CD1c-positive myeloid dendritic cell (primary cell): ENCODE data around the gene C2orf42.
"Not testable (repeated sequence)": the region's sequence is repeated elsewhere in the genome, so short reads cannot be mapped to it uniquely, and the experiment has no call there.

ENCODE experiments used
- DNase-seq: peaks from one replicate; pipeline ENCODE4 v3.0.0-alpha.2; 2016; ENCODE audit errors: extremely low spot score

The C2orf42 gene

DNA sequence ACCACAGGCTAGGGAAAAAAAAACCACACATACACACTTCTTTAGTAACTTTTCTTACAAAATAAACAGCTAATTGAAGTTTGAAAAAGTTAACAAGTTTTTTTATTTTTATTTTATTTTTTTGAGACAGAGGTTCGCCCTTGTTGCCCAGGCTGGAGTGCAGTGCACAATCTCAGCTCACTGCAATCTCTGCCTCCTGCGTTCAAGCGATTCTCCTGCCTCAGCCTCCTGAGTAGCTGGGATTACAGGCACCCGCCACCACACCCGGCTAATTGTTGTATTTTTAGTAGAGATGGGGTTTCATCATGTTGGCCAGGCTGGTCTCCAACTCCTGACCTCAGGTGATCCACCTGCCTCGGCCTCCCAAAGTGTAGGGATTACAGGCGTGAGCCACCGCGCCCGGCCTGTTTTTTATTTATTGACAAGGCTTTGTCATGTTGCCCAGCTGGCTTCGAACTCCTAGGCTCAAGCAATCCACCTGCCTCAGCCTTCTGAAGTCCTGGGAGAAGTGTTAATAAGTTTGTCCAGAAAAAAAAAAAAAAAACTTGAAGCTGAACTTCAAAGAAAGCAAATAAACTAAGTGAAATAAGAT, 21.1 kb downstream of the C2orf42 start:
- not testable (repeated sequence) for DNase-seq

DNA sequence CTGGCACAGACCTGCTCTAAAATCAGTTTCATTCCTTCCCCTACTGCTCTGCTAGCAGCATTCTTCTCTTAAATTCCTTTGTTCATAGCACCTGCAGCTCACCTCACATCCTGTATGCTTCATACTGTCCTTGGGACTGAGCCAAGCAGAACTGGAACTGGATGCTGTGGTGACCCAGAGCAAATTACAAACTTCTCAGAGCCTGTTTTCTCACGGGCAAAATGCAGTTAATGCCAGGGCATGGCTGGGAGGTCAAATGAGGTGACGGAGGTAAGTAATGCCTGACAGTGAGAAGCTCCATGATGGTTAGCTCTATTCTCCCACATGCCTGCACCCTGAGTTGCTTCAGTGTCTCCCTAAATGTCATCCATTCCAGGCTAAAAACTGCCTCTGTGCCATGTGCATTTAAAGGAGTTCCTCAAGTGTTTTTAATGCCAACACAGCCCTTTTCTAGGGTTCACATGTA, 29.7 kb downstream of the C2orf42 start:
- DNase-seq = no peak

DNA sequence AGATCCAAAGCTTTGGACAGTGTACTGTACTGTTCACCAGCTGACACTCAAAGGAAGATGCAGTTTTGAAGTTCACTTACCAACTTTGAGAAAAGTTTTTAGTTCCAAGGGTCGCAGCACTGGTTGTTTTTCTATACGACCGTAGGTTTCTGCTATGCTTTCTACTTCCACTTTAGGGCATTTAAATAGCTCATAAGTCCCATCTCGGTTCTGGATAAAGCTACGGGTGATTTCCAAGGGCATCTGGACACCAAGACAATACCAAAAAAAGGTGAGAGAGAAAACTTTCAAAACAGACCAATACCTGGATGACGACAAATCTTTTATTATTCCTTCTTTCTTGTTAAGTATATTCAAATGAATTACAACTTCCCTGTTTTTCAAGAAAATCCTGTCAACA, 30.3 kb downstream of the C2orf42 start:
- DNase-seq = no peak

DNA sequence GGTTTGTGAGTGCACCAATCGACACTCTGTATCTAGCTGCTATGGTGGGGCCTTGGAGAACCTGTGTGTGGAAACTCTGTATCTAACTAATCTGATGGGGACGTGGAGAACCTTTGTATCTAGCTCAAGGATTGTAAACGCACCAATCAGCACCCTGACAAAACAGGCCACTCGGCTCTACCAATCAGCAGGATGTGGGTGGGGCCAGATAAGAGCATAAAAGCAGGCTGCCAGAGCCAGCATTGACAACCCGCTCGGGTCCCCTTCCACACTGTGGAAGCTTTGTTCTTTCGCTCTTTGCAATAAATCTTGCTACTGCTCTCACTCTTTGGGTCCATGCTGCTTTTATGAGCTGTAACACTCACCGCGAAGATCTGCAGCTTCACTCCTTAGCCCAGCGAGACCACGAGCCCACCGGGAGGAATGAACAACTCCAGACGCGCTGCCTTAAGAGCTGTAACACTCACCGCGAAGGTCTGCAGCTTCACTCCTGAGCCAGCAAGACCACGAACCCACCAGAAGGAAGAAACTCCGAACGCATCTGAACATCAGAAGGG, 41.6 kb downstream of the C2orf42 start:
- not testable (repeated sequence) for DNase-seq

DNA sequence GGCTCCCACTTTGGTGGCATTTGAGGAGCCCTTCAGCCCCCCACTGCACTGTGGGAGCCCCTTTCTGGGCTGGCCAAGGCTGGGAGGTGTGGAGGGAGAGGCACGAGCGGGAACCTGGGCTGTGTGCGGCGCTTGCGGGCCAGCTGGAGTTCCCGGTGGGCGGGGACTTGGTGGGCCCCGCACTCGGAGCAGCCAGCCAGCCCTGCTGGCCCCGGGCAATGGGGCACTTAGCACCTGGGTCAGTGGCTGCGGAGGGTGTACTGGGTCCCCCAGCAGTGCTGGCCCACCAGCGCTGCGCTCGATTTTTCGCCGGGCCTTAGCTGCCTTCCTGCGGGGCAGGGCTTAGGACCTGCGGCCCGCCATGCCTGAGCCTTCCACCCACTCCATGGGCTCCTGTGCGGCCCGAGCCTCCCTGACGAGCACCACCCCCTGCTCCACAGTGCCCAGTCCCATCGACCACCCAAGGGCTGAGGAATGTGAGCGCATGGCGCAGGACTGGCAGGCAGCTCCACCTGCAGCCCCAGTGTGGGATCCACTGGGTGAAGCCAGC, 42.5 kb downstream of the C2orf42 start:
- not testable (repeated sequence) for DNase-seq

DNA sequence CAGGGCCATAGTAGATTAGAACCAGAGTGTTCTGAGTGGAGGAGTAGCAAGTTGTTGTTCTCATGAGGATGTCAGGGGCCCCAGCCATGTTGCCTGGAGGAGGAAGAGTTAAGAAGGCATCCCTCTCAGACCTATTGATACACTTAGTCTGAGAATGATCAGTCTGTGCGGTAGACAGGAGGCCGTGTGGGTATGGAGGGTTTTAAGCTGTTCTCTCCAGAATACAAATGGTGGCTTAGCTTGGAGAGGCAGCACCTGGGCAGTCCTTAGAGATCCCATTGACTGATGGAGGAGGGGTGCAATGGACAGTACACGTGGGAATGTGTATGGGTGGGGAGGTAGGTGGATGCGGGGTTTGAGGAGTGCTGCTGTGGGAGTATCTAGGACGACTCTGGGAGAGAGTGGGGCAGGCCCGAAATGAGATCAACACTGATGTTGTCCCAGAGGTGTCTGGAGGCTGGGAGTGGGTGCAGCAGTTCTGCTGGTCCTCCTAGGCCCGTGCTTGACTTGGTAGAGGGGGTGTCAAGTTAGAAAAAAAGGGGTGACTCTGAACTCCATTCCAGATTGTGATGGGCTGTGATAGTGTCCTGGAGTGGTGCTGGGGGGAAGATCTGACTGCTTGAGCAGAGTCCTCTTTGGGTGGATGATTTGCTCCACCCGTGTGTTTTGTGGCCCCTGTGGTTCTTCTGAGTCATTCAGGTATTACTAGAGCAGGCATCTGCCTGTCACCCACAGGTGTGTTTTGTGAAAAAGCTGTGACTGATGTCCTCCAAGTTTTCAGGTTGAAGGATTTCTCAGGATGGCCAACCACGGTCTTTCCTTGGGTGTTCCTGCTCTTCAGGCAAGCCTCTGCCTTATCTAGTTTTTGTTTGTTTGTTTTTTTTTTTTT, 44.7 kb downstream of the C2orf42 start:
- DNase-seq = no peak

DNA sequence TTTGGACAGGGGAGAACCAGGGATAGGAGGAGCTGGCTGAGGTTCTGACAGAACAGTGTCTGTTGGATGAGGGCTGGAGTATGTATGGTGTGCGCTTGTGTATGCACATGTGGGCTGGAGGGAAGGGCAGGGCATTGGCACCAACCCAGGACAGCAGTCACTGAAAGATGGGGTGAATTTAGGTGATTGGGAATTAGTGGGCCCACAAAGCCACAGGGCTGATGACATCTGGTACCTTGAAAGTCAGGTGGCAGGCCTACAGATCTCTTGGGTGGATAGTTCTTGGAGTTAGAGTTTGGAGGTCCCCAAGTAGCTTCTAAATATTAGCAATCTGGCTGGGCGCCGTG, 45.7 kb downstream of the C2orf42 start:
- DNase-seq = no peak

DNA sequence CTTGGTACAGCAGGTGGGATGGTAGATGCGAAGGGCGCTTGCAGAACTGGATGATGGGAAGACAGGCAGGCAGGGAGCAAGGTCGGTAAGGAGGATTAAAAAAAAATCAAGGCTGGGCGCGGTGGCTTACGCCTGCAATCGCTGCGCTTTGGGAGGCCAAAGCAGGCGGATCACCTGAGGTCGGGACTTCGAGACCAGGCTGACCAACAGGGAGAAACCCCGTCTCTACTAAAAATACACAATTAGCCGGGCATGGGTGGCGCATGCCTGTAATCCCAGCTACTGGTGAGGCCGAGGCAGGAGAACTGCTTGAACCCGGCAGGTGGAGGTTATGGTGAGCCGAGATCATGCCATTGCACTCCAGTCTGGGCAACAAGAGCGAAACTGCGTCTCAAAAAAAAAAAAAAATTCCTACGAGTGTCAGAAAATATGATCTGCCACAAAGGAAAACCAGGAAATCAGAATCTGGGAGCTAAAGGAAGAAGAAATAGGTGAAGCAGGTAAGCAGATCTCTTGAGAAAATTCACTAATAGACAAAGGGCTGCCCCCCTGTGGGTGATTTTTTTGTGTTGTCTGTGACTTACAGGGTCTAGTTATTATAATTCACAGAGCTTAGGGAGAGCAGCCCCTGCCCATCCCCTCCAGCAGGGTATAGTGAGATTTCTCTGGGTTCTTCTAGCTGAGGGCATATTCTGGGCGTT, 46.2 kb downstream of the C2orf42 start:
- DNase-seq = no peak

DNA sequence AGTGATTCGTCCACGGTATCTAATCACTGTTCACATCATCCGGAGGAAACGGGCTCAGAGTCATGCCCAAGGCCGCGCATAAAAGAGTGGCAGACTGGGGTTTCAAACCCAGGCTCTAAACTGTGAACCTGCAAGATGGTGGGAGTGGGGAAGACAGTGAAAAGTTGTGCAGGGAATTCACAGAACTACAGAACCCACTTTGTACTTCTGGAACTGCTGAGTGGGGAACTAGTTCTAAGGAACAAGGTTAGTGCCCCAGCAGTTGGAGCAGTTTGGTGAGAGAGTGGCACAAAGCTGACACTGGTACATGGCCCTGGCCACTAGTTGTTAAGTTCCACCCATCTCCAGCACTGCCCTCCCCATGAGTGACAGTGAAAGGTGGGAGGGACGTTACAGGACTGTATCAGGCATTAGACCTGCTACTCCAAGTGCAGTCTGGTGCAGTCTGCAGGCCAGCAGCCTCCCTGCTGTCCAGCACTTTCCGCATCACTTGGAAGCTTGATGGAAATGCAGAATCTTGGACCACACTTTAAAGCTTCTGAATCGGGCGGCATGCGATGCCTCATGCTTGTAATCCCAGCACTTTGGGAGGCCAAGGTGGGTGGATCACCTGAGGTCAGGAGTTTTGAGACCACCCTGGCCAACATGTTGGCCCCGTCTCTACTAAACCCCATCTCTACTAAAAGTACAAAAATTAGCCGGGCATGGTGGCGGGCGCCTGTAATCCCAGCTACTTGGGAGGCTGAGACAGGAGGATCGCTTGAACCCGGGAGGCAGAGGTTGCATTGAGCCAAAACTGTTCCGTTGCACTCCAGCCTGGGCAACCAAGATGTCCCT, 47.3 kb downstream of the C2orf42 start:
- DNase-seq = peak; percentile 64

DNA sequence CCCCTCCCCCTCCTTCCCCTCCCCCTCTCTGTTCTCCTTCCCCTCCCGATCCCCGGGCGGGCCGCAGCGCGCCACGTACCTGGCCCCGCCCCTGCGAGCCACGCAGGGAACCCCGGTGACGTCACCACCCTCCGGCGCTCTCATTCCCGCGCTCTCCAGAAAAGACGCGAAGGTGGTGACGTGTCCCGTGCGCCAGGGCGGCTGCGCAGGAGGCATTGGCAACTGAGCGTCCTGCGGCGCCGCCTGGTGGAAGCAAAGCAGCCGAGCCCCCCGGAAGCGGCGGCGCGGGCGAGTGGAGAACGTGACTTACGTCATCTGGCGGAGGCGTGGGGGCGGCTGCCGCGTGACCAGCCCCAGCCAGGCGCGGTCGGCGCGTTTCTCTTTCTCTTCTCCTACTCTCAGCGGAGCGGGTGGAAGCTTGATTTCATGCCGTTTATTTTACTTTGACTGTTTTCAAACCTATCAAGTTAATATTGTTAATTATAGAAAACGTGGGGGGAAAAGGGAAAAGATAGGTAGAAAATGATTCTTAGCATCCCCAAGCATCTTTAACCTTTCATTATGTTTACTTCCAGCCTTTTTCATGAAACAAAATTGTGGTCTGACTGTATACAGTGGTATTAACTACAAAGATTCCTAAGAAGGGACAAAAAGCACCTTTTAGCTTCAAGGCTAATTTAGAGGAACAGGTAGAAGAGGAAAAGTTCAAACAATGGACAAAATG, 48.1 kb downstream of the C2orf42 start:
- DNase-seq = peak; percentile 100

DNA sequence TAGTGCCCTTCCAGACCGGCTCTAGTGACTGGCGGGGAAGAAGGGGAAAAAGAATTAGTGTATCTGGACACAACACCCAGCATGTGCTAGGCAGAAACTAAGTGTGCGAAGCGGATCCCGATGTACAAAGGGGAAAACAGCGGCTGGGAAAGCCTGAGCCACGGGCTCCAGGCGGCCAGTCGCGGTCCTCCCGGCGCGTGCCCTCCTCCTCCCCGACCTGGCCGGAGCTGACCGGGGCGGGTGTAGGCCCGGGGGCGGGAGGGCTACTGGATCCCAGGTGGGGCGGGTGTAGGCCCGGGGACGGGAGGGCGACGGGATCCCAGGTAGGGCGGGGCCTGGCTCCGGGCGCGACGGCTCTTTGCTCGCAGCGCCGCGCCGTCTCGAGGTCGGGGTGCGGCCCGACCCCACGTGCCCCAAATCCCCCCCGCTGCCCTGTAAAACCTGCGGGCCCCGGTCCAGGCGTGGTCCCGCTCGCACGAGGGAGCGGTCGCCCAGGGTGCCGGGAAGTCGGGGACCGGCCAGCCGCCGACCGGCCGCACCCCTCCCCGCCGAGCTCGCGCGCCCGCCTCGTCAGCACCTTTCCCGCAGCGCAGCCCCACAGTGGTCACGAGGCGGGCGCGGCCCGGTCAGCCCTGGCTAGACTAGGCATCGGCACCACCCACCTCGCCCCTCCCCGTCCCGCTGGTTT, 48.8 kb downstream of the C2orf42 start:
- peak; percentile 42 for DNase-seq

DNA sequence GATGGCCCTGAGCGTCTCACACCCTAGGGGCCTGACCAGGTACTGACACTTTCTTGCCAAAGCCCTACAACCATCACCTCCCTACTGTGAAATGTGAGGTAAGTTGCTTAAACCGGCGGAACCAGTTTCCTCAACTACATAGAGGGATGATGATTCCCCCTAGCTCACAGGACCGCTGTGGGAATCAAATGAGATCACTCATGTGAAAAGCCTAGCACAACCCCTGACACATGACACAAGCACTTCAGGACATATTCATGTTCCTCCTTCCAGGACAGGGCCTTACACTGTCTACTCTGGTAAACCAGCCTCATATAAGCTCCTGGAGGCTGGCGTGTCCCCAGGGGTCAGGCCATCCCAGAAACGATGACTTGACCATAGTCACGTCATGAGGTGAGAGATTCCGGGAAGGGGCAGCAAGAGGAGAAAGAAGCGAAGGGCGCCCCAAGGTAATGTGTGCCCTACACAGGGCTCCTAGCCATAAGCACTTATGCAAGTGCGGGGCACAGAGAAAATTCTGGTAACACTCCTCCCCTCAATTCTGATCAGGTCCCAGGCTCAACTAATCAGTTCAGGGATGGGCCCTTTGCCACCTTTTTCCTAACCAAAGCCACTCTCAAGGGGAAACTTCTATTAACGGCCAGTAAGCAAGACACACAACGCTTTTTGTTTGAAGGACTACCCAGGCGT, 49.5 kb downstream of the C2orf42 start:
- DNase-seq = peak; percentile 90

DNA sequence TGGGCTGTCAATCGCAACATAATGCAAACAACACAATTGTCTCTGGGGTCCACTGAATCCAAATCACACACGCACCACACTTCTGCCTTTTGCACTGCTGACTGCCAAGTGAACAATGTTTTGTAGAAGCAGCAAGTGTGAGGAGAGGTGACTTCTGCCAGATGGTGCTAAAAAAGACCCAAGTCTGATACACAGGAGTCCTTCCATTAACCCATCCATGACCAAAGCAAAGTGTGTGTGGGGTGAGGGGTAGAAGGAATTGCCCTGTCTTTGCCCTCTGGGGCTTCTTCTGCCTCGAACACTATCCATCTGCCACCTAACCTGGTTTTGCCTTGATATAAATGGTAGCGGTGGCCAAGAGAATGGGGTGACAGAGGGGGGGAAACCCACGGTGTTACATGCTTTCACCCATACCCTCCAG, 50.0 kb downstream of the C2orf42 start:
- no peak for DNase-seq

DNA sequence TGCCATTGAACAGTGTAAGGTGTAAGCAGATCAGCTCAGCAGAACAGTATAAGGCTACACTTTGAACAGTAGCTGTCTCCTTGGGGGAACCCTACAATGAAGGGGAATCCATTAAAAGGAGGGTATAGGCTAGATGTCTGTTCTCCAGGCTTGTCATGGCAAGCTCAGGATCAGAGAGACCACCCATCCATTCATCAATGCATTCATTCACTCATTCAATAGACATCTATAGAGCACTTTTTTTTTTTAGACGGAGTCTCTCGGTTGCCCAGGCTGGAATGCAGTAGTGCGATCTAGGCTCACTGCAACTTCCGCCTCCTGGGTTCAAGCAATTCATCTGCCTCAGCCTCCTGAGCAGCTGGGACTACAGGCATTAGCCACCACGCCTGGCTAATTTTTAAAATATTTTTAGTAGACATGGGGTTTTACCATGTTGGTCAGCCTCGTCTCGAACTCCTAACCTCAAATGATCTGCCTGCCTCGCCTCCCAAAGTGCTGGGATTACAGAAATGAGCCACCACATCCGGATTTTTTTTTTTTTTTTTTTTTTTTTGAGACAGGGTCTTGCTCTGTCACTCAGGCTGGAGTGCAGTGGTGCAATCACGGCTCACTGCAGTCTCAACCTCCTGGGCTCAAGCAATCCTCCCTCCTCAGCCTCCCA, 56.4 kb downstream of the C2orf42 start:
- not testable (repeated sequence) for DNase-seq

DNA sequence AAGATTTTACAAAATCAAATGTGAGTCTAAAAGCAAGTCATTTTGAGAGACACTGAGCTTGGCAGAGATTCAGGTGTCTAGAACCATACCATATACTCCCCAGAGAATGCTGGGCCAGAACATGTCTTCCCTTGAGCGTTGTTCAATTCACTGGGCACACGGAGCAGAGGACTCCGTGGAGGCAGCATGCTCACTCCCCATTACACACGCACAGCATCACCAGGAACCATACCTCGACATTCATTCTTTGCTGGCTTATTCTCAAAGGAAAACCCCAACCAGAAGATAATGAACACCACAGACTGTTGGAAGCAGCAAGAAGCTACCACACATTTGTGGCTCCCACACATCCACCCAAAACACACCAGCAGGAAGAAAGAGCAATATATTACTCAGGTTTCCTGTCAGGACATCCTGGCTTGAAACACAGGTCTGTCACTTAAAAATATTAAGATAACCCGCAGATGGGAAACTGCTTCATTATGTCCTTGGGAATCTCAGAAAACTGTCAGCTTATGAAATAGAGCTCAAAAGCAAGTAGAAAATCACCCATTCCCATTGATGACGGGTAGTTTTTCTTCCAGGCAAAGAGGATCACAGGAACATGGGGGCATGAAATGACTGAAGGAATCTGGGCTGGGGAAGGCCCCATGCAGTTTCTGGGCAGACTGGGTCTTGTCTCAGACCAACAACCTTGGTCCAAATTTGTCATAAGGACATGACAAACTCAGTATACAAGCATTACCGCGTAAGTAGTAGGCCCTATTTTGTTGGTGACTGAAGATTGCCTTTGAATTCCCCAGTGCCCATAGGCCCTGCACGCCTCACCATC, 57.1 kb downstream of the C2orf42 start:
- no peak for DNase-seq

DNA sequence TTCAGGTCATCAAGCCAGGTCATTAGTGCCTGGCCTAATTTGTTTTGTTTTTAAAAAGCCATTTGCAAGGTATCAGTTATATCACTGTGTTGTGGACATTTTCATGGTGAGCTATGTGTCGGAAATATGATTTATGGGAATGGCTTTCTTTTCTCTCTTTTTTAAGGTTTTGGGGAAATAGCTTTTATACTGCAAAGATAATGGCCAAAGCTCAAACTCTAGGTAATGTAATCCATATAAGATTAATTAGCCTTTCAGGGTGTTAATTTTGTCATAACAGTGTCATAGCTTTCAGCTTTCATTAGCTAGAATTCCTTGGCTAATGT, 57.7 kb downstream of the C2orf42 start:
- DNase-seq = no peak

DNA sequence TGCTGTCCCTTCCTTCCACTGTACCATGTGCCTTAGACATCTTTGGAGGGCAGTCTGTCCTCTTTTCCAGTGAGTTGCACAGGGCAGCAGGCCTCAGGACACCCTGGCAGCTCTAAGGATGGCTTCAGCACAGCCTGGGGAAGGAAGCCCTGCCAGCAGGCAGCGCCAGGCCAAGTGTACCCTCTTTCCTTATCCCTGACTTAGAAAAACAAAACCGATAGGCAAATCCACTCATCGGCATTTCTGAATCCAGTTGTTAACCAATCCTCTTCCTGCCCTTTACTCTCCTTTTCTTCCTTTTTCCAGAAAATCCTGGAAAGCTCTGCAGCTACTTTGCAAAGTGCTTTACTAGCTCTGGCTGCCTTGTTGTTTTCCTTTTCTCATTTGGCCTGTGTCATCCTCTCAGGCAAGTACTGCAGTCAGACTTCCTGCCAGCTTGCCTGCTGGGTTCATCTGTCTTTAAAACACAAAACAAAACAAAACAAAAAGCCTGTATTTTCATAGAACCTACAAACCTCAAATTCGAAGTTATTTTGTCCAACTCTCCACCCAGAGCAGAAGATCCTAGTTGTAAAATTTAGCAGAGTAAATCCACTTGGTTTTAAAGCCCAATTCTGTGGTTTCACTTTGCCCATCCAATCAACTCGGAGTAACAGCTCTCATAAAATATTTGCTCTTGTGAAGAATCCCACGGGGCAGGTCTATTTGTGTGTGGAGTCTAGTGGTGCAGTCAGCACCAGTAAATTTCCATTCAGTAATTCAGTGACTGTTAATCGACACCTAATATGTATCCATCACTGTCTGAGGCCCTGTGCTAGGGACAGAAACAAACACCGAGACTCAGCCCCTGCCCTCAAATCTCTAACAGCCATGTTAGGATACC, 58.3 kb downstream of the C2orf42 start:
- DNase-seq = peak; percentile 21
